ENCODE data around the gene SPSB4. TPM values are rescaled to one million over a fixed set of nuclear protein-coding genes. Genes with fewer than 3 reads are reported as not detected.

SPSB4 gene
- total and polyA plus RNA-seq, 5 donors from 2014 or later = not detected

DNA sequence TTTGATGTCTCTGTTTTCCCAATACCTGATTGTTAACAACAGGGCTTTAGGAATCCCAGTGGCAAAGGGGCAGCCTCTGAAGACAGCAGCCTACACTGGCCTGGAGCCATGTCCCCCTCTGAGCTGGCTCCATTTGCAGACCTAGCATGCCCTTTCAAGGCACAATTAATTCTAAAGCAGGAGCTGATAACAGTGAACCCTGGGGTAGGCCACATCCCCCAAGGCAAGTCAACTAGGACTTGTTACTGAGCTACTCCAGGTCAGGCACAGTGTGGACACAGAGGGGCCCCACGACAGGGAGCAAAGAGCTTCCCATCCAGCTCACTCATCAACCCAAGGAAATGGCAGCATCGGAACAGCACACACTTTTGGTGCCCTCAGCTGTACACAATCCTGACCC, 51.9 kb downstream of the SPSB4 start:
- Mint-ChIP-seq H3K27ac (no peak overlapping the region), H3K4me3 (no peak overlapping the region), H3K9me3 (peaks cover 0 to 3% (median 0%) of the 10 kb centered on the region in 7 donors), H3K4me1 (no peaks in the 10 kb centered on the region), H3K36me3 (no peaks in the 10 kb centered on the region), H3K27me3 (no peaks in the 10 kb centered on the region)
- Histone ChIP-seq H3K4me3 (ENCODE audit: low read depth, low read length) (no peak overlapping the region), H3K27me3 (ENCODE audit: control insufficient read depth, insufficient read depth, low read length) (no peaks in the 10 kb centered on the region), H3K4me1 (ENCODE audit: control insufficient read depth, insufficient read depth, low read length, poor library complexity, severe bottlenecking) (no peaks in the 10 kb centered on the region), H3K27ac (ENCODE audit: insufficient read depth, low read length, poor library complexity, severe bottlenecking) (no peak overlapping the region), H3K9me3 (ENCODE audit: control insufficient read depth in 2 of 2, low read length in 2 of 2) (no peaks in the 10 kb centered on the region), H3K36me3 (ENCODE audit: control insufficient read depth, insufficient read depth, low read length) (no peaks in the 10 kb centered on the region)
- ATAC-seq (ENCODE audit: low read depth in 2 of 2) = no peak
- DNase-seq = no peak

GRCh38 chr3:141103503-141103902, 52.4 kb downstream of the SPSB4 start:
- Mint-ChIP-seq H3K27ac (no peak overlapping the region), H3K36me3 (no peaks in the 10 kb centered on the region), H3K4me3 (no peak overlapping the region), H3K9me3 (peaks cover 0 to 4% (median 0%) of the 10 kb centered on the region in 7 donors), H3K4me1 (no peaks in the 10 kb centered on the region), H3K27me3 (no peaks in the 10 kb centered on the region)
- Histone ChIP-seq H3K4me3 (ENCODE audit: low read depth, low read length) (no peak overlapping the region), H3K36me3 (ENCODE audit: control insufficient read depth, insufficient read depth, low read length) (no peaks in the 10 kb centered on the region), H3K9me3 (ENCODE audit: control insufficient read depth in 2 of 2, low read length in 2 of 2) (no peaks in the 10 kb centered on the region), H3K27me3 (ENCODE audit: control insufficient read depth, insufficient read depth, low read length) (no peaks in the 10 kb centered on the region), H3K27ac (ENCODE audit: insufficient read depth, low read length, poor library complexity, severe bottlenecking) (no peak overlapping the region), H3K4me1 (ENCODE audit: control insufficient read depth, insufficient read depth, low read length, poor library complexity, severe bottlenecking) (no peaks in the 10 kb centered on the region)
- ATAC-seq (ENCODE audit: low read depth in 2 of 2) (no peak), DNase-seq (no peak)

DNA sequence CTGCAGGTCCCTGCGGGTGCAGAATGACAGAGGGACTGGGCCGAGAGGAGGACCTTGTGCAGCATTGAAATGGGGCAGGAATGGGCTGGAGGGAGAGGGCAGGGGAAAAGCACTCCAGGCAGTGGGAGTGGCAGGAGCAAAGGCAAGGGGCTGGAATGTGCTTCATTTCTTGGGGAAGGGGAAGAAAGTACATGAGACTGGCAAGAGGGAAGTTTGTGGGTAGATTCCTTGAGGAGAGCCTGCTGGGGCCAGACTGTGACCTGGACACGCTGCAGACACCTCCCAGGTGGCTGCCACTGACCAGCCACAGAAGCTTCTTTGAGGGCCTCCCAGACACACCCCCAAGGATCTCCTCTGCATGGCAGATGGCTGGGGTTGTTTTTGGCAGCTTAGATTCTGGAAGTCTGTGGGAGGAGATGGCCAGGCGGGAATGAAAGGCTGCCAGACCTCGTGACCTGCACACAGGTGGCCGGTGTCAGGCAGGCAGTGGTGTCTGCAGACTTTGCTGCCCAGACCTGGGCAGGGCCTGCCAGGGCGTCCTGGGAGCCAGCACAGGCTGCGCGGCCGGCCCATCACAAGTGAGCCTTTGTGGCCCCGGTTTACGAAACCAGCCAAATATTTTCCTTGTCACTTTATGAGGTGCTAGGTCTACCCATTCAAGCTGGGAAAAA, 53.1 kb downstream of the SPSB4 start:
- Histone ChIP-seq H3K27me3 (ENCODE audit: control insufficient read depth, insufficient read depth, low read length) (no peaks in the 10 kb centered on the region), H3K4me1 (ENCODE audit: control insufficient read depth, insufficient read depth, low read length, poor library complexity, severe bottlenecking) (no peaks in the 10 kb centered on the region), H3K9me3 (ENCODE audit: control insufficient read depth in 2 of 2, low read length in 2 of 2) (no peaks in the 10 kb centered on the region), H3K36me3 (ENCODE audit: control insufficient read depth, insufficient read depth, low read length) (no peaks in the 10 kb centered on the region), H3K4me3 (ENCODE audit: low read depth, low read length) (no peak overlapping the region), H3K27ac (ENCODE audit: insufficient read depth, low read length, poor library complexity, severe bottlenecking) (no peak overlapping the region)
- ATAC-seq (ENCODE audit: low read depth in 2 of 2) (no peak), DNase-seq (no peak)
- H3K36me3 Mint-ChIP-seq = no peaks in the 10 kb centered on the region
- H3K27ac Mint-ChIP-seq = peak overlapping the region in 1 of 3 donors; percentile 55
- H3K4me1 Mint-ChIP-seq = no peaks in the 10 kb centered on the region
- H3K27me3 Mint-ChIP-seq = no peaks in the 10 kb centered on the region
- H3K4me3 Mint-ChIP-seq = no peak overlapping the region
- H3K9me3 Mint-ChIP-seq = peaks cover 0 to 6% (median 0%) of the 10 kb centered on the region in 7 donors

- H3K27ac Mint-ChIP-seq = no peak overlapping the region
Measured at GRCh38 chr3:141105828-141106628, 54.9 kb downstream of the SPSB4 start.

DNA sequence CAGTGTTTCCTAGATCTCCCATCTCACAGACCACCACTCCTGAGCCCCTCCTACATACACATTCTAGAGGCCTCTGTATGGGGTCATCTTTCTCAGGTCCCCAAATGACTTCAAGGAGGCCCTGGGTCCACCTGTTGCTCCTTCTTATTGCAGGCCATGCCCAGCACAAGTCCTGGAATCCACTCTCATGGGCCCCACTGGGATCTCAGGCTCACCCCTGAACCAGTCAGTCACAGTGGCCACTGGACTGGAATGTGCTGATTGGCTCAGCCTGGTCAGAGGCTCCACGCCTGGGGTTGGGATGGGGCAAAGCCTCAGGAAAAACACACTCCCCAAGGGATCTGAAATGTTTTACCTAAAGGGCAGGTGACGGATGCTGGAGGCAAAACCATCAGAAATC, 55.7 kb downstream of the SPSB4 start:
- no peak overlapping the region for H3K4me3 ChIP-seq (ENCODE audit: low read depth, low read length)
- no peaks in the 10 kb centered on the region for H3K36me3 Mint-ChIP-seq
- no peak overlapping the region for H3K27ac Mint-ChIP-seq
- H3K27me3 Mint-ChIP-seq = no peaks in the 10 kb centered on the region
- H3K27ac ChIP-seq (ENCODE audit: insufficient read depth, low read length, poor library complexity, severe bottlenecking) = no peak overlapping the region
- H3K4me3 Mint-ChIP-seq = no peak overlapping the region
- ATAC-seq (ENCODE audit: low read depth in 2 of 2) = no peak
- peaks cover 0 to 2% of the 10 kb centered on the region in 2 experiments for H3K9me3 ChIP-seq (ENCODE audit: control insufficient read depth in 2 of 2, low read length in 2 of 2)
- no peaks in the 10 kb centered on the region for H3K4me1 Mint-ChIP-seq
- peaks cover 2% of the 10 kb centered on the region for H3K27me3 ChIP-seq (ENCODE audit: control insufficient read depth, insufficient read depth, low read length)
- no peaks in the 10 kb centered on the region for H3K4me1 ChIP-seq (ENCODE audit: control insufficient read depth, insufficient read depth, low read length, poor library complexity, severe bottlenecking)
- DNase-seq = no peak
- no peaks in the 10 kb centered on the region for H3K36me3 ChIP-seq (ENCODE audit: control insufficient read depth, insufficient read depth, low read length)
- H3K9me3 Mint-ChIP-seq = peaks cover 0 to 5% (median 0%) of the 10 kb centered on the region in 7 donors

More at GRCh38 chr3:141105828-141106628, 54.9 kb downstream of the SPSB4 start:
- peaks cover 0 to 5% (median 0%) of the 10 kb centered on the region in 7 donors for H3K9me3 Mint-ChIP-seq
- peak; percentile 33 to 38 for ATAC-seq (ENCODE audit: low read depth in 2 of 2)
- H3K36me3 ChIP-seq (ENCODE audit: control insufficient read depth, insufficient read depth, low read length) = no peaks in the 10 kb centered on the region
- H3K9me3 ChIP-seq (ENCODE audit: control insufficient read depth in 2 of 2, low read length in 2 of 2) = peaks cover 0 to 2% of the 10 kb centered on the region in 2 experiments
- H3K27me3 ChIP-seq (ENCODE audit: control insufficient read depth, insufficient read depth, low read length) = peaks cover 2% of the 10 kb centered on the region
- H3K4me3 ChIP-seq (ENCODE audit: low read depth, low read length) = no peak overlapping the region
- no peaks in the 10 kb centered on the region for H3K36me3 Mint-ChIP-seq
- DNase-seq = peak; percentile 21 to 80 (median 45)
- H3K4me1 ChIP-seq (ENCODE audit: control insufficient read depth, insufficient read depth, low read length, poor library complexity, severe bottlenecking) = no peaks in the 10 kb centered on the region
- no peak overlapping the region for H3K27ac ChIP-seq (ENCODE audit: insufficient read depth, low read length, poor library complexity, severe bottlenecking)
- H3K4me3 Mint-ChIP-seq = no peak overlapping the region
- H3K27me3 Mint-ChIP-seq = no peaks in the 10 kb centered on the region
- no peaks in the 10 kb centered on the region for H3K4me1 Mint-ChIP-seq

GRCh38 chr3:141108039-141108438, 56.9 kb downstream of the SPSB4 start:
- H3K4me1 ChIP-seq (ENCODE audit: control insufficient read depth, insufficient read depth, low read length, poor library complexity, severe bottlenecking) = no peaks in the 10 kb centered on the region
- ATAC-seq (ENCODE audit: low read depth in 2 of 2) (no peak), DNase-seq (no peak)
- peaks cover 0 to 4% (median 0%) of the 10 kb centered on the region in 7 donors for H3K9me3 Mint-ChIP-seq
- H3K4me1 Mint-ChIP-seq = no peaks in the 10 kb centered on the region
- H3K9me3 ChIP-seq (ENCODE audit: control insufficient read depth in 2 of 2, low read length in 2 of 2) = peaks cover 0 to 2% of the 10 kb centered on the region in 2 experiments
- no peaks in the 10 kb centered on the region for H3K36me3 ChIP-seq (ENCODE audit: control insufficient read depth, insufficient read depth, low read length)
- no peak overlapping the region for H3K4me3 ChIP-seq (ENCODE audit: low read depth, low read length)
- H3K36me3 Mint-ChIP-seq = no peaks in the 10 kb centered on the region
- H3K27me3 Mint-ChIP-seq = no peaks in the 10 kb centered on the region
- H3K4me3 Mint-ChIP-seq = no peak overlapping the region
- no peak overlapping the region for H3K27ac Mint-ChIP-seq
- no peak overlapping the region for H3K27ac ChIP-seq (ENCODE audit: insufficient read depth, low read length, poor library complexity, severe bottlenecking)
- peaks cover 2% of the 10 kb centered on the region for H3K27me3 ChIP-seq (ENCODE audit: control insufficient read depth, insufficient read depth, low read length)

- peaks cover 0 to 2% of the 10 kb centered on the region in 2 experiments for H3K9me3 ChIP-seq (ENCODE audit: control insufficient read depth in 2 of 2, low read length in 2 of 2)
- Mint-ChIP-seq H3K4me1 (no peaks in the 10 kb centered on the region), H3K27me3 (no peaks in the 10 kb centered on the region), H3K36me3 (no peaks in the 10 kb centered on the region), H3K4me3 (no peak overlapping the region), H3K27ac (no peak overlapping the region), H3K9me3 (peaks cover 0 to 4% (median 0%) of the 10 kb centered on the region in 7 donors)
- ATAC-seq (ENCODE audit: low read depth in 2 of 2) (no peak), DNase-seq (no peak)
- H3K27ac ChIP-seq (ENCODE audit: insufficient read depth, low read length, poor library complexity, severe bottlenecking) = no peak overlapping the region
- H3K4me1 ChIP-seq (ENCODE audit: control insufficient read depth, insufficient read depth, low read length, poor library complexity, severe bottlenecking) = no peaks in the 10 kb centered on the region
- no peak overlapping the region for H3K4me3 ChIP-seq (ENCODE audit: low read depth, low read length)
- no peaks in the 10 kb centered on the region for H3K36me3 ChIP-seq (ENCODE audit: control insufficient read depth, insufficient read depth, low read length)
- H3K27me3 ChIP-seq (ENCODE audit: control insufficient read depth, insufficient read depth, low read length) = peaks cover 2% of the 10 kb centered on the region
Measured at GRCh38 chr3:141109751-141110150, 58.6 kb downstream of the SPSB4 start.
